Breast epithelium (tissue), 4 donors: ENCODE results near the gene USP43. TPM values are rescaled to one million over a fixed set of nuclear protein-coding genes. Genes with fewer than 3 reads are reported as not detected.

Experiments
- DNase-seq, 2 donors: peaks; one replicate each; pipeline ENCODE4 v3.0.0-alpha.2; 2019; ENCODE audit warnings: low spot score in 2 of 2
- H3K27ac ChIP-seq, 2 donors: fragments of 200-600 bp; sonication (generic) in 1 of 2; one replicate each; pipeline ENCODE4 v1.5.1; 2016 to 2019; ENCODE audit warnings: mild to moderate bottlenecking in 1 of 2
- H3K27me3 ChIP-seq, 2 donors: fragments of 200-600 bp; sonication (generic) in 1 of 2; one replicate each; pipeline versions ENCODE4 v1.5.1 to v1.6.0; 2017 to 2019; ENCODE audit warnings: control low read depth in 1 of 2, mild to moderate bottlenecking in 1 of 2
- H3K36me3 ChIP-seq: fragments of 200-600 bp; one replicate; pipeline ENCODE4 v1.5.1; 2019
- H3K4me1 ChIP-seq, 2 donors: fragments of 200-600 bp; sonication (generic); one replicate each; pipeline ENCODE4 v1.5.1; 2016 to 2019; ENCODE audit warnings: control low read depth in 1 of 2
- H3K4me3 ChIP-seq, 3 donors: fragments of 200-600 bp; sonication (generic); 1 replicate in 2 of 3; 2 replicates in 1 of 3; pipeline ENCODE4 v1.5.1; 2016 to 2019; ENCODE audit warnings: mild to moderate bottlenecking in 3 of 3, moderate library complexity in 2 of 3
- H3K9me3 ChIP-seq, 2 donors: fragments of 200-600 bp; sonication (generic) in 1 of 2; one replicate each; pipeline ENCODE4 v1.5.1; 2016 to 2019; ENCODE audit warnings: control low read depth in 1 of 2
- POLR2A ChIP-seq: fragments of 450-650 bp; IDR thresholded peaks from one replicate; pipeline ENCODE4 v1.6.1; 2016; ENCODE audit warnings: antibody characterized with exemption, mild to moderate bottlenecking, moderate library complexity
- POLR2AphosphoS5 ChIP-seq, 3 donors: sonication (generic); formaldehyde crosslinking; IDR thresholded peaks; one replicate each; pipeline ENCODE4 v1.6.1; 2017; ENCODE audit warnings: antibody characterized with exemption in 3 of 3
- intact Hi-C: fragments of 100-400 bp; cut with DNase I; formaldehyde crosslinking; loops from one replicate; pipeline ENCODE4 v1.15.1; 2023; ENCODE audit warnings: low total_unique reads
- total RNA-seq, 3 donors: library from RNA; depleted of rRNA; stranded (reverse); fragments of >200 nt; gene quantifications; one replicate each; pipeline ENCODE4 v1.1.0, GENCODE V29; 2016
- TF ChIP-seq, protein P1 (sequence below), 3 donors: fragments of 450-650 bp; IDR thresholded peaks; one replicate each; pipeline ENCODE4 v1.5.1; 2016 to 2017; ENCODE audit warnings: antibody characterized with exemption in 3 of 3, mild to moderate bottlenecking in 3 of 3, moderate library complexity in 3 of 3

The USP43 gene
- total RNA-seq, 3 donors from 2014 or later = 0.32 to 6.1 (median 3.9) TPM

DNA sequence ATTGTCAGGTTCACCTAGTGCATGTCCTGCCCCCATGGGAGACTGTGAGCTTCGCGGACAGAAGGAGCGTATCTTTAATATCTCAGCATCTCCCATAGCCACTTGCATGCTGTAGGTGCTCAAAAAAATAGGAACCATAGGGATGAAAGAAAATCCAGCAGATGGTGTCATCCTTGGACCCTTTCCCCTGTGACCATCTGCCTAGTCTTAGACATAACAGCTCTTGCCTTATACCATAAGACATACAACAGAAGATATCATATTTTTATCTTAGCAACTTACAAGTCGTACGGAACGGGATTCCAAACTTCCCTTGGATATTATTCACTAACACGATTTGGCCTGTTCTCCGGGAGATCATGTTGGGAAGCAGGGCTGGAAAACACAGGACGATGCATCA lies 131.6 kb downstream of the USP43 start:
- intact Hi-C loops = no loop called here
- Histone ChIP-seq H3K36me3 (no peaks in the 10 kb centered on the region), H3K4me1 (no peaks in the 10 kb centered on the region), H3K27ac (no peak overlapping the region), H3K27me3 (no peaks in the 10 kb centered on the region), H3K9me3 (no peaks in the 10 kb centered on the region), H3K4me3 (no peak overlapping the region)
- DNase-seq = no peak
- TF ChIP-seq POLR2A (no peak), POLR2AphosphoS5 (IDR thresholded peaks at IDR 0.05) (no peak)
- TF ChIP-seq, protein P1, sequence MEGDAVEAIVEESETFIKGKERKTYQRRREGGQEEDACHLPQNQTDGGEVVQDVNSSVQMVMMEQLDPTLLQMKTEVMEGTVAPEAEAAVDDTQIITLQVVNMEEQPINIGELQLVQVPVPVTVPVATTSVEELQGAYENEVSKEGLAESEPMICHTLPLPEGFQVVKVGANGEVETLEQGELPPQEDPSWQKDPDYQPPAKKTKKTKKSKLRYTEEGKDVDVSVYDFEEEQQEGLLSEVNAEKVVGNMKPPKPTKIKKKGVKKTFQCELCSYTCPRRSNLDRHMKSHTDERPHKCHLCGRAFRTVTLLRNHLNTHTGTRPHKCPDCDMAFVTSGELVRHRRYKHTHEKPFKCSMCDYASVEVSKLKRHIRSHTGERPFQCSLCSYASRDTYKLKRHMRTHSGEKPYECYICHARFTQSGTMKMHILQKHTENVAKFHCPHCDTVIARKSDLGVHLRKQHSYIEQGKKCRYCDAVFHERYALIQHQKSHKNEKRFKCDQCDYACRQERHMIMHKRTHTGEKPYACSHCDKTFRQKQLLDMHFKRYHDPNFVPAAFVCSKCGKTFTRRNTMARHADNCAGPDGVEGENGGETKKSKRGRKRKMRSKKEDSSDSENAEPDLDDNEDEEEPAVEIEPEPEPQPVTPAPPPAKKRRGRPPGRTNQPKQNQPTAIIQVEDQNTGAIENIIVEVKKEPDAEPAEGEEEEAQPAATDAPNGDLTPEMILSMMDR (IDR thresholded peaks at IDR 0.05) = no peak

Other genes starting within 250 kb of the USP43 start
- gene STX8, start 69.7 kb upstream of the USP43 start, total RNA-seq = 100 to 1,000 TPM in 1 of 3 donors, 10 to 100 TPM in 2; 54.1 to 101 (median 60.4) TPM
- under 1 TPM in 1 of 3 donors, not detected in 2; 0.66 TPM for gene CFAP52, start 68.9 kb upstream of the USP43 start, total RNA-seq
- not detected for gene DHRS7C, start 146.1 kb downstream of the USP43 start, total RNA-seq
- gene GSG1L2, start 176.6 kb downstream of the USP43 start, total RNA-seq = not detected
- gene GLP2R, start 180.4 kb downstream of the USP43 start, total RNA-seq = 1 to 10 TPM; 2.0 to 4.2 (median 3.7) TPM